Astrocyte of the cerebellum (primary cell): ENCODE data around the gene MEP1B.
"Not testable (repeated sequence)": the region's sequence is repeated elsewhere in the genome, so short reads cannot be mapped to it uniquely, and the experiment has no call there.

Experiments used
- DNase-seq: peaks from one replicate; pipeline ENCODE4 v3.0.0-alpha.2; 2011; ENCODE audit warnings: low read depth
- H3K4me3 ChIP-seq: 2 replicates; pipeline ENCODE4 v1.5.1; 2011; ENCODE audit warnings: mild to moderate bottlenecking, low read depth, low read length, moderate library complexity
- CTCF ChIP-seq: IDR thresholded peaks from 2 replicates; pipeline ENCODE4 v1.5.1; 2012; ENCODE audit warnings: low read length, low read depth, moderate library complexity, mild to moderate bottlenecking; ENCODE audit errors: missing control alignments
- in situ Hi-C: cut with HindIII; loops from 2 replicates; pipeline ENCODE4 v1.10.0; 2017; ENCODE audit warnings: low sequenced_read_pairs

The MEP1B gene

GRCh38 chr18:32160547-32160946, 29.3 kb upstream of the MEP1B start:
- TF ChIP-seq CTCF = no peak
- H3K4me3 ChIP-seq = no peak overlapping the region
- in situ Hi-C loops = no loop called here
- no peak for DNase-seq

- no peak overlapping the region for H3K4me3 ChIP-seq
- no peak for TF ChIP-seq CTCF
- no peak for DNase-seq
- in situ Hi-C loops = no loop called here
Observed at GRCh38 chr18:32167980-32168730, 21.7 kb upstream of the MEP1B start.

- in situ Hi-C loops = no loop called here
- TF ChIP-seq CTCF = no peak
- H3K4me3 ChIP-seq = no peak overlapping the region
- no peak for DNase-seq
Observed at GRCh38 chr18:32173654-32174053, 16.2 kb upstream of the MEP1B start.

- no peak overlapping the region for H3K4me3 ChIP-seq
- in situ Hi-C loops = loop anchor here (5.0 kb wide), 1 partner anchor 63 kb away; no protein-coding TSS in a partner anchor
- no peak for DNase-seq
- TF ChIP-seq CTCF = no peak
Observed at GRCh38 chr18:32174719-32175118, 15.1 kb upstream of the MEP1B start.

GRCh38 chr18:32175265-32175664, 14.6 kb upstream of the MEP1B start:
- in situ Hi-C loops = loop anchor here (5.0 kb wide), 1 partner anchor 62 kb away; no protein-coding TSS in a partner anchor

GRCh38 chr18:32176745-32177144, 13.1 kb upstream of the MEP1B start:
- in situ Hi-C loops = loop anchor here (5.0 kb wide), 1 partner anchor 61 kb away; no protein-coding TSS in a partner anchor
- DNase-seq, H3K4me3 ChIP-seq: not testable (repeated sequence)

More at GRCh38 chr18:32175265-32175664, 14.6 kb upstream of the MEP1B start:
- no peak for DNase-seq
- no peak overlapping the region for H3K4me3 ChIP-seq
- TF ChIP-seq CTCF = no peak

GRCh38 chr18:32177530-32177929, 12.3 kb upstream of the MEP1B start:
- H3K4me3 ChIP-seq = no peak overlapping the region

More at GRCh38 chr18:32177530-32177929, 12.3 kb upstream of the MEP1B start:
- in situ Hi-C loops = loop anchor here (5.0 kb wide), 1 partner anchor 60 kb away; no protein-coding TSS in a partner anchor
- TF ChIP-seq CTCF = no peak
- DNase-seq = no peak
